Mesendoderm (in vitro differentiated cells): ENCODE measurements around the gene SMARCC1.

Experiments used
- DNase-seq: peaks from one replicate; pipeline ENCODE4 v3.0.0; 2013
- H2AK5ac ChIP-seq: 2 replicates; pipeline ENCODE4 v1.6.1; 2013; ENCODE audit warnings: low read length, inconsistent platforms
- H2BK120ac ChIP-seq: 2 replicates; pipeline ENCODE4 v1.6.1; 2013; ENCODE audit warnings: low read depth, mild to moderate bottlenecking, low read length, moderate library complexity, mixed read lengths
- H2BK15ac ChIP-seq: replicated peaks from 2 replicates; pipeline ENCODE4 v1.6.1; 2013; ENCODE audit warnings: low read depth, mild to moderate bottlenecking, moderate library complexity
- H2BK5ac ChIP-seq: 2 replicates; pipeline ENCODE4 v1.6.1; 2013; ENCODE audit warnings: low read length, inconsistent platforms
- H3K18ac ChIP-seq: 2 replicates; pipeline ENCODE4 v1.6.1; 2013; ENCODE audit warnings: mild to moderate bottlenecking, low read length, mixed read lengths
- H3K23ac ChIP-seq: one replicate; pipeline ENCODE4 v1.6.1; 2013; ENCODE audit warnings: low read length
- H3K27ac ChIP-seq: 2 replicates; pipeline ENCODE4 v1.5.1; 2013; ENCODE audit warnings: low read depth, mild to moderate bottlenecking, inconsistent platforms, low read length, moderate library complexity
- H3K27me3 ChIP-seq: 2 replicates; pipeline ENCODE4 v1.6.1; 2013; ENCODE audit warnings: low read length, control low read depth, mild to moderate bottlenecking, inconsistent platforms; ENCODE audit not compliant: insufficient read depth, poor library complexity
- H3K36me3 ChIP-seq: 2 replicates; pipeline ENCODE4 v1.6.1; 2013; ENCODE audit warnings: low read length, inconsistent platforms; ENCODE audit not compliant: control insufficient read depth, insufficient read depth
- H3K4ac ChIP-seq: one replicate; pipeline ENCODE4 v1.6.1; 2013; ENCODE audit warnings: low read depth, mild to moderate bottlenecking, low read length, moderate library complexity
- H3K4me1 ChIP-seq: 2 replicates; pipeline ENCODE4 v1.6.1; 2013; ENCODE audit warnings: low read depth, low read length, inconsistent platforms; ENCODE audit not compliant: control insufficient read depth
- H3K4me2 ChIP-seq: 2 replicates; pipeline ENCODE4 v1.6.1; 2013; ENCODE audit warnings: low read length
- H3K4me3 ChIP-seq: 2 replicates; pipeline ENCODE4 v1.5.1; 2013; ENCODE audit warnings: mild to moderate bottlenecking, low read length
- H3K56ac ChIP-seq: one replicate; pipeline ENCODE4 v1.6.1; 2013; ENCODE audit warnings: low read length
- H3K79me1 ChIP-seq: 2 replicates; pipeline ENCODE4 v1.6.1; 2013; ENCODE audit warnings: low read length, inconsistent platforms
- H3K79me2 ChIP-seq: 2 replicates; pipeline ENCODE4 v1.6.1; 2013; ENCODE audit warnings: mild to moderate bottlenecking, low read length; ENCODE audit not compliant: control insufficient read depth, insufficient read depth
- H3K9ac ChIP-seq: 2 replicates; pipeline ENCODE4 v1.6.1; 2013; ENCODE audit warnings: low read length, inconsistent platforms
- H4K5ac ChIP-seq: one replicate; pipeline ENCODE4 v1.6.1; 2013; ENCODE audit warnings: low read length
- H4K8ac ChIP-seq: one replicate; pipeline ENCODE4 v1.6.1; 2013; ENCODE audit warnings: low read depth, mild to moderate bottlenecking, control low read depth, low read length, moderate library complexity
- WGBS: extraction: QIAGEN DNeasy Blood & Tissue Kit; methylation state at CpG from one replicate; pipeline ENCODE4 v1.1.7; 2013; ENCODE audit warnings: low lambda C conversion rate, missing lambda C conversion rate; ENCODE audit not compliant: insufficient coverage; ENCODE audit errors: extremely low coverage; 5-methylcytosine and 5-hydroxymethylcytosine counted together

Gene SMARCC1

GRCh38 chr3:47669026-47669749, 112.5 kb downstream of the SMARCC1 start:
- no peak overlapping the region for H3K23ac ChIP-seq
- no peak overlapping the region for H2BK15ac ChIP-seq
- no peak overlapping the region for H3K27ac ChIP-seq
- no peak overlapping the region for H2BK5ac ChIP-seq
- H4K8ac ChIP-seq, result no peak overlapping the region
- no peaks in the 10 kb centered on the region for H3K79me2 ChIP-seq
- no peaks in the 10 kb centered on the region for H3K27me3 ChIP-seq
- no peak overlapping the region for H2AK5ac ChIP-seq
- no peaks in the 10 kb centered on the region for H3K79me1 ChIP-seq
- H3K4me2 ChIP-seq, result no peak overlapping the region
- H3K9ac ChIP-seq, result no peak overlapping the region
- no peaks in the 10 kb centered on the region for H3K4me1 ChIP-seq
- H3K4me3 ChIP-seq, result no peak overlapping the region
- H3K18ac ChIP-seq, result no peak overlapping the region
- H3K36me3 ChIP-seq, result peaks cover 2% of the 10 kb centered on the region
- no CpG with 5 or more reads among the region's 3 CpGs for WGBS
- H4K5ac ChIP-seq, result no peak overlapping the region
- H2BK120ac ChIP-seq, result no peak overlapping the region
- no peak overlapping the region for H3K4ac ChIP-seq
- no peak for DNase-seq
- H3K56ac ChIP-seq, result no peak overlapping the region

DNA sequence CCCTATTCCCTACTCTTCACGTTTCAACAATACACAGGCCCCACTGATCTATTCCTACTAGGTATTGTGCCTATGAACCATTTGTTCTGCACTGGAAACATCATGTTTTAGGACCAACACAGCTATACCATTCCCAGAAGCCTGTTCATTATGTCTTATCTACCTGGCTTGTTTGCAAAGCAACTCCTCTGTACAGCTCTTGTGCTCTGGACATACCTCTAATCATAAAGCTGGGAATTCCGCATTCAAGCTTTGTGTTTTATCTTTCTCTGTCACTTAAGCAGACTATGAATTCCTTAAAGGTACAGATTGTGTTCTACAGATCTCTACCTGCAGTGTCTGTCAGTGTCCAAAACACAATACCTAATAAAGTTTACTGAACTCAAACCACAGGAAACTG, 115.6 kb downstream of the SMARCC1 start:
- no peaks in the 10 kb centered on the region for H3K79me2 ChIP-seq
- H3K27me3 ChIP-seq, result no peaks in the 10 kb centered on the region
- peak overlapping the region; percentile 56 for H4K8ac ChIP-seq
- 100% methylated on average over 1 of the region's 2 CpGs for WGBS
- H3K4ac ChIP-seq, result no peak overlapping the region
- peaks cover 7% of the 10 kb centered on the region for H3K36me3 ChIP-seq
- no peaks in the 10 kb centered on the region for H3K4me1 ChIP-seq
- no peak overlapping the region for H2AK5ac ChIP-seq
- no peak overlapping the region for H2BK120ac ChIP-seq
- H2BK15ac ChIP-seq, result no peak overlapping the region
- H2BK5ac ChIP-seq, result no peak overlapping the region
- H3K27ac ChIP-seq, result no peak overlapping the region
- H3K18ac ChIP-seq, result no peak overlapping the region
- no peak overlapping the region for H4K5ac ChIP-seq
- H3K79me1 ChIP-seq, result peaks cover 1% of the 10 kb centered on the region
- no peak overlapping the region for H3K23ac ChIP-seq
- no peak for DNase-seq
- H3K4me3 ChIP-seq, result no peak overlapping the region
- no peak overlapping the region for H3K4me2 ChIP-seq
- H3K9ac ChIP-seq, result no peak overlapping the region
- H3K56ac ChIP-seq, result no peak overlapping the region

GRCh38 chr3:47664519-47664918, 117.2 kb downstream of the SMARCC1 start:
- Histone ChIP-seq H3K18ac (no peak overlapping the region), H3K23ac (no peak overlapping the region), H4K5ac (no peak overlapping the region), H2BK15ac (no peak overlapping the region), H3K4me2 (no peak overlapping the region), H2AK5ac (no peak overlapping the region), H3K27ac (no peak overlapping the region), H3K79me2 (no peaks in the 10 kb centered on the region), H3K4ac (no peak overlapping the region), H3K36me3 (peaks cover 7% of the 10 kb centered on the region), H2BK120ac (no peak overlapping the region), H3K79me1 (peaks cover 1% of the 10 kb centered on the region), H3K4me3 (no peak overlapping the region), H3K9ac (no peak overlapping the region), H3K4me1 (no peaks in the 10 kb centered on the region), H3K56ac (no peak overlapping the region), H3K27me3 (no peaks in the 10 kb centered on the region), H2BK5ac (no peak overlapping the region), H4K8ac (no peak overlapping the region)
- no CpG with 5 or more reads among the region's 2 CpGs for WGBS
- peak; percentile 74 for DNase-seq

DNA sequence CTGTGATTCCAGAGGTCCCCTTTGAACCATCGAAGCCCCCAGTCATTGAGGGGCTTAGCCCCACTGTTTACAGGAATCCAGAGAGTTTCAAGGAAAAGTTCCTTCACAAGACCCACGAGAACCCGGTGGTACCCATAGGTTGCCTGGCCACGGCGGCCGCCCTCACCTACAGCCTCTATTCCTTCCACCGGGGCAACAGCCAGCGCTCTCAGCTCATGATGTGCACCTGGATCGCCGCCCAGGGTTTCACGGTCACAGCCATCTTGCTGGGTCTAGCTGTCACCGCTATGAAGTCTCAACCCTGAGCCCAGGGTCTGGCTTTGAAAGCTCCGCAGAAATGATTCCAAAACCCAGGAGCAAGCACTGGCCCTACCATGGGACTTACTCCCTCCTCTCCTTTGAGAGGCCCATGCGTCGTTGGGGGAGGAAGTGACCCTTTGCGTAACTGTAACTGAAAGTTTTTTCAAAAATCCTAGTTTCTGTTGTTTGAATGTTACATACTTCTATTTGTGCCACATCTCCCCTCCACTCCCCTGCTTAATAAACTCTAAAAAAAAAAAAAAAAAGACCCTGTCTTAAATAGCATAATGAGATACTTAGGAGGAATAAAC, 118.0 kb downstream of the SMARCC1 start:
- no peak overlapping the region for H2BK15ac ChIP-seq
- H3K4me1 ChIP-seq, result no peaks in the 10 kb centered on the region
- no peaks in the 10 kb centered on the region for H3K27me3 ChIP-seq
- H3K4me2 ChIP-seq, result no peak overlapping the region
- H3K18ac ChIP-seq, result no peak overlapping the region
- no peak overlapping the region for H3K9ac ChIP-seq
- H2AK5ac ChIP-seq, result no peak overlapping the region
- H3K36me3 ChIP-seq, result peaks cover 7% of the 10 kb centered on the region
- no peak overlapping the region for H4K5ac ChIP-seq
- no peak overlapping the region for H3K4ac ChIP-seq
- no peak overlapping the region for H3K4me3 ChIP-seq
- H4K8ac ChIP-seq, result no peak overlapping the region
- no peak overlapping the region for H2BK120ac ChIP-seq
- H3K79me1 ChIP-seq, result peaks cover 1% of the 10 kb centered on the region
- H3K27ac ChIP-seq, result no peak overlapping the region
- no peak overlapping the region for H3K23ac ChIP-seq
- no peak overlapping the region for H2BK5ac ChIP-seq
- DNase-seq, result no peak
- no peaks in the 10 kb centered on the region for H3K79me2 ChIP-seq
- no peak overlapping the region for H3K56ac ChIP-seq
- no CpG with 5 or more reads among the region's 16 CpGs for WGBS

DNA sequence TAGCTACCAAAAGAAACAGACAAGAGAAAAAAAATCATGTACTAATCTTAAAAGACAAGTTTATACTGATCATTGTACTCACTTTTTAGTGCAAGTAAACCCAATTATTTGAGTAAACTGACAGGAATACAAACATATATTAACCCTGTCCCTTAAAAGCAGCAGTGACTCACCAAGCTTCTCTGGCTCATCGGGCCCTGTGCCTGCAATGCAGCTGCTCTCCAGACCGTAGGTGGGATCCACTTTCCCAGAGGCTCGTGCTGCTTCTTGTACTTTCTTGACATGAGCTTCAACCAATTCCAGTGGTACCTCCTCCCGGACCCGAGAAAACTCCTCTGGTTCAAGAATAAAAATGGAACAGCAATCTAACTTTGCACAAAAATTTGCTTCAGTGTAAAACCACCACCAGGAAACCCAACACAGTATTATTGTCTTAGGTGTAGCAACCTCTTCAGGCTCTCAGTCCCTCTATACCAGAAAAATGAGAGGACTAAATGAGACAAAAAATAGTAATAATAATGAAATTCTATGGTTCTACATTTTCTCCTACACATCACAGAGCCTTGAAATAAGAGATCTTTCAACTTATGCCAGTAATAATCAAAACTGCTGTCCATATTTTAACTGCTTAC, 120.5 kb downstream of the SMARCC1 start:
- H3K27me3 ChIP-seq, result no peaks in the 10 kb centered on the region
- H2BK120ac ChIP-seq, result no peak overlapping the region
- no peak overlapping the region for H4K5ac ChIP-seq
- no peak overlapping the region for H3K4me2 ChIP-seq
- no peak overlapping the region for H2BK5ac ChIP-seq
- no peak overlapping the region for H2AK5ac ChIP-seq
- no peak overlapping the region for H3K4me3 ChIP-seq
- peaks cover 3% of the 10 kb centered on the region for H3K79me2 ChIP-seq
- no CpG with 5 or more reads among the region's 5 CpGs for WGBS
- H3K56ac ChIP-seq, result no peak overlapping the region
- no peaks in the 10 kb centered on the region for H3K4me1 ChIP-seq
- no peak overlapping the region for H2BK15ac ChIP-seq
- H3K79me1 ChIP-seq, result peaks cover 1% of the 10 kb centered on the region
- H3K9ac ChIP-seq, result no peak overlapping the region
- H3K23ac ChIP-seq, result no peak overlapping the region
- H3K4ac ChIP-seq, result no peak overlapping the region
- H4K8ac ChIP-seq, result no peak overlapping the region
- peaks cover 7% of the 10 kb centered on the region for H3K36me3 ChIP-seq
- DNase-seq, result no peak
- H3K27ac ChIP-seq, result no peak overlapping the region
- H3K18ac ChIP-seq, result no peak overlapping the region
